ENCODE data around the gene AK4.
"Not testable (repeated sequence)": the region's sequence is repeated elsewhere in the genome, so short reads cannot be mapped to it uniquely, and the experiment has no call there.

Gene AK4

GRCh38 chr1:65151641-65152040, 3.6 kb downstream of the AK4 start:
- no peak for DNase-seq

- DNase-seq, result no peak
Measured at GRCh38 chr1:65153635-65154034, 5.6 kb downstream of the AK4 start.

- no peak for DNase-seq
Measured at GRCh38 chr1:65156910-65157545, 9.0 kb downstream of the AK4 start.

- DNase-seq, result no peak
Measured at GRCh38 chr1:65157546-65157941, 9.5 kb downstream of the AK4 start.

GRCh38 chr1:65159291-65159688, 11.3 kb downstream of the AK4 start:
- DNase-seq, result peak; percentile 45

- no peak for DNase-seq
Measured at GRCh38 chr1:65159801-65160523, 12.0 kb downstream of the AK4 start.

- DNase-seq, result no peak
Measured at GRCh38 chr1:65163201-65163805, 15.3 kb downstream of the AK4 start.

GRCh38 chr1:65164101-65164500, 16.1 kb downstream of the AK4 start:
- DNase-seq, result not testable (repeated sequence)

GRCh38 chr1:65164633-65165032, 16.6 kb downstream of the AK4 start:
- DNase-seq, result no peak

- no peak for DNase-seq
Measured at GRCh38 chr1:65165269-65165993, 17.4 kb downstream of the AK4 start.

GRCh38 chr1:65166572-65167305, 18.7 kb downstream of the AK4 start:
- DNase-seq, result no peak

- no peak for DNase-seq
Measured at GRCh38 chr1:65167586-65168242, 19.7 kb downstream of the AK4 start.

GRCh38 chr1:65168867-65169266, 20.9 kb downstream of the AK4 start:
- DNase-seq, result no peak

- DNase-seq, result no peak
Measured at GRCh38 chr1:65170511-65171142, 22.6 kb downstream of the AK4 start.

GRCh38 chr1:65172936-65173690, 25.1 kb downstream of the AK4 start:
- no peak for DNase-seq

- no peak for DNase-seq
Measured at GRCh38 chr1:65174585-65174984, 26.6 kb downstream of the AK4 start.

GRCh38 chr1:65175171-65176055, 27.4 kb downstream of the AK4 start:
- DNase-seq, result no peak

GRCh38 chr1:65176056-65176450, 28.1 kb downstream of the AK4 start:
- no peak for DNase-seq

- no peak for DNase-seq
Measured at GRCh38 chr1:65176591-65176990, 28.6 kb downstream of the AK4 start.

GRCh38 chr1:65177457-65177856, 29.5 kb downstream of the AK4 start:
- DNase-seq, result no peak
